Stomach (tissue), 9 donors: Measurements from ENCODE around the gene NTRK2. TPM values are rescaled to one million over a fixed set of nuclear protein-coding genes. Genes with fewer than 3 reads are reported as not detected.

Source experiments
- DNase-seq, 2 donors: peaks; one replicate each; pipeline versions ENCODE4 v3.0.0 to v3.0.0-alpha.2; 2013 to 2019
- H3K27ac ChIP-seq, 5 donors: fragments of 200-600 bp in 4 of 5; sonication (generic) in 4 of 5; one replicate each; pipeline ENCODE4 v1.5.1; 2013 to 2019; ENCODE audit warnings: mild to moderate bottlenecking in 1 of 5, moderate library complexity in 1 of 5
- H3K27me3 ChIP-seq, 3 donors: fragments of 200-600 bp; sonication (generic); one replicate each; pipeline ENCODE4 v1.5.1; 2017 to 2019; ENCODE audit warnings: mixed run types in 1 of 3
- H3K36me3 ChIP-seq, 4 donors: fragments of 200-600 bp; sonication (generic); 1 replicate in 3 of 4; 2 replicates in 1 of 4; pipeline ENCODE4 v1.5.1; 2016 to 2019
- H3K4me1 ChIP-seq, 4 donors: fragments of 200-600 bp; sonication (generic); one replicate each; pipeline ENCODE4 v1.5.1; 2016 to 2019
- H3K4me3 ChIP-seq, 4 donors: fragments of 200-600 bp; sonication (generic) in 3 of 4; one replicate each; pipeline ENCODE4 v1.5.1; 2016 to 2019; ENCODE audit warnings: mild to moderate bottlenecking in 1 of 4
- H3K9me3 ChIP-seq, 4 donors: fragments of 200-600 bp; sonication (generic); one replicate each; pipeline ENCODE4 v1.5.1; 2016 to 2019
- EP300 ChIP-seq: sonication (generic); formaldehyde crosslinking; IDR thresholded peaks from one replicate; pipeline ENCODE4 v1.6.1; 2017; ENCODE audit warnings: antibody characterized with exemption
- POLR2A ChIP-seq, 4 donors: fragments of 450-650 bp; IDR thresholded peaks; one replicate each; pipeline ENCODE4 v1.6.1; 2016; ENCODE audit warnings: antibody characterized with exemption in 4 of 4, control low read depth in 2 of 4, mild to moderate bottlenecking in 1 of 4, moderate library complexity in 1 of 4
- POLR2AphosphoS5 ChIP-seq, 3 donors: sonication (generic); formaldehyde crosslinking; IDR thresholded peaks; one replicate each; pipeline ENCODE4 v1.6.1; 2016; ENCODE audit warnings: antibody characterized with exemption in 3 of 3
- WGBS, 5 donors: extraction: QIAGEN DNeasy Blood & Tissue Kit in 3 of 5; methylation state at CpG; one replicate each; pipeline versions ENCODE4 v1.1.5 to v1.1.7; 2013 to 2018; 5-methylcytosine and 5-hydroxymethylcytosine counted together
- intact Hi-C: fragments of 100-400 bp; cut with DNase I; formaldehyde crosslinking; loops from one replicate; pipeline ENCODE4 v1.15.1; 2023; ENCODE audit warnings: low total_unique reads
- polyA plus RNA-seq, 3 donors: library from polyadenylated mRNA; stranded (reverse); fragments of 200-250 nt; gene quantifications; one replicate each; pipeline ENCODE4 v1.2.3, GENCODE V29; 2013
- total RNA-seq, 5 donors: library from RNA; depleted of rRNA; stranded (reverse); fragments of >200 nt; gene quantifications; one replicate each; pipeline versions ENCODE4 v1.1.0 to v1.2.3, GENCODE V29; 2014 to 2016
- TF ChIP-seq, protein P1 (sequence below), 7 experiments: fragments of 450-650 bp in 4 of 7; fragments of 200-600 bp in 3 of 7; sonication (generic) in 3 of 7; IDR thresholded peaks; one replicate each; pipeline ENCODE4 v1.5.1; 2016 to 2019; ENCODE audit warnings: antibody characterized with exemption in 7 of 7, control low read depth in 2 of 7, mild to moderate bottlenecking in 1 of 7
- donor health status: healthy with polysubstance abuse.
- donor health status: Bipolar disorder and iron deficiency.
- donor health status: healthy.

Gene NTRK2
- total and polyA plus RNA-seq, 8 donors = 0.06 to 8.8 (median 2.6) TPM

DNA sequence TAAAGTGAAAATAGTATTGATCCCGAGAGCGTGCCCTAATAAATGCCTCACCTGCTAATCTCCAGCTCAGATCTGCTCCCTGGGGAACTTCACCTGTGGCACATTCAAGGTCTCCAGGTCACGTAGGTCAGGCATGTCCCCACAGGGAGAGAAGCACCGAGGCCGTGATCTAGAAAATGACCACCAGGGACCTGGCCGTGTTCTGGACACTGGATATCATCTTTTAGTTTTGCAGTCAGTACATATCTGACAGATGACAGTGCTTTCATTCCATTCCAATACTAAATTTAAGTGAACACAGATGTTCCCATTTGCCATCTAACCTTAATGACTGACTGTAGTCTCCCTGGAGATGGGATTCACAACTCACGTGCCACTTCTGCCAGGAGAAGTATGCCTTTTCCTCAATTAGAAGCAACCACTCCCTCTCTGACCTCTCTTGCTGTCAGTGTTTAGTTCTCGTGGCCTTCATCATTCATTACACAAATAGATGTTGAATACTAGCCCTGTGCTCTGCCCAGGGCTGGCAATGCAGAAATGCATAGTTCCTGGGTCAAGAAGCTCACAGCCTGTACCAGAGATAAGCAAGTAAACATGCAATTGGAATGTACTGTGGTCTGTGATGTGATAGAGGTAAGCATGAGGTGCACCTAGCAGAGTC, 276.5 kb downstream of the NTRK2 start:
- TF ChIP-seq POLR2A (IDR thresholded peaks at IDR 0.05) = no peak
- TF ChIP-seq, protein P1, sequence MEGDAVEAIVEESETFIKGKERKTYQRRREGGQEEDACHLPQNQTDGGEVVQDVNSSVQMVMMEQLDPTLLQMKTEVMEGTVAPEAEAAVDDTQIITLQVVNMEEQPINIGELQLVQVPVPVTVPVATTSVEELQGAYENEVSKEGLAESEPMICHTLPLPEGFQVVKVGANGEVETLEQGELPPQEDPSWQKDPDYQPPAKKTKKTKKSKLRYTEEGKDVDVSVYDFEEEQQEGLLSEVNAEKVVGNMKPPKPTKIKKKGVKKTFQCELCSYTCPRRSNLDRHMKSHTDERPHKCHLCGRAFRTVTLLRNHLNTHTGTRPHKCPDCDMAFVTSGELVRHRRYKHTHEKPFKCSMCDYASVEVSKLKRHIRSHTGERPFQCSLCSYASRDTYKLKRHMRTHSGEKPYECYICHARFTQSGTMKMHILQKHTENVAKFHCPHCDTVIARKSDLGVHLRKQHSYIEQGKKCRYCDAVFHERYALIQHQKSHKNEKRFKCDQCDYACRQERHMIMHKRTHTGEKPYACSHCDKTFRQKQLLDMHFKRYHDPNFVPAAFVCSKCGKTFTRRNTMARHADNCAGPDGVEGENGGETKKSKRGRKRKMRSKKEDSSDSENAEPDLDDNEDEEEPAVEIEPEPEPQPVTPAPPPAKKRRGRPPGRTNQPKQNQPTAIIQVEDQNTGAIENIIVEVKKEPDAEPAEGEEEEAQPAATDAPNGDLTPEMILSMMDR (IDR thresholded peaks at IDR 0.05) = no peak
- no peak for TF ChIP-seq EP300
- TF ChIP-seq POLR2AphosphoS5 (IDR thresholded peaks at IDR 0.05) = no peak
- DNase-seq = no peak
- H3K9me3 ChIP-seq = no peaks in the 10 kb centered on the region
- no peaks in the 10 kb centered on the region for H3K36me3 ChIP-seq
- no peak overlapping the region for H3K27ac ChIP-seq
- 69 to 80% (median 75%) methylated on average over 4 to 8 of the region's 8 CpGs for WGBS, 5 donors
- H3K4me1 ChIP-seq = no peaks in the 10 kb centered on the region
- H3K27me3 ChIP-seq = no peaks in the 10 kb centered on the region
- no peak overlapping the region for H3K4me3 ChIP-seq
- intact Hi-C loops = no loop called here

DNA sequence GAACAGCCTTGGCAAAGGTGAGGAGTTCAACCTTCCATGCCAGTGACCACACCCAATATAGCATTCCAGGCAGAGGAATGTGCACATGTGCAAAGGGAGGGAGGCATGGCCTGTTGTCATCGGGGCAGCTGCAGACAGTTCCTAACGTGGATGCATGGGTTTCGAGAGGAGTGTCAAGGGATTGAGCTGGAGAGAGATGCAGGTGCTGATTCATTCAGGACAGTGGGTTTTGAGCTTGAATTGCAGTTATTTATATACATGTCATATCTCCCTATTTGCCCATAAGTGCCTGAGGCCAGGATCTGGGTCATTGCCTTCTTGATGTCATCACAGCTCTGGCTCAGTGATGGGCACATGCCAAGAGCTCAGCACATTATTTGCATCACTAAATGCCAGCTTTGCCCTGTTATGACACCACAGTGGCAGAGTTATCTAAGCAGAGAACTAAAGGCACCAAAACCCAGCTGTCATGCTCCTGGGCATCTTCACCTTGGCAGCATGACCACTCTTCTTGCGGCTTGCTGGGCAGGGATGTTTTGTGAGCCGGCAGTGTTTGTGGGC, 278.0 kb downstream of the NTRK2 start:
- TF ChIP-seq, protein P1 (IDR thresholded peaks at IDR 0.05) = no peak
- intact Hi-C loops = no loop called here
- H3K9me3 ChIP-seq = no peaks in the 10 kb centered on the region
- no peak overlapping the region for H3K27ac ChIP-seq
- H3K27me3 ChIP-seq = no peaks in the 10 kb centered on the region
- H3K36me3 ChIP-seq = no peaks in the 10 kb centered on the region
- WGBS, 5 donors = 81 to 90% (median 85%) methylated on average over 5 of the region's 5 CpGs
- H3K4me3 ChIP-seq = no peak overlapping the region
- DNase-seq = no peak
- H3K4me1 ChIP-seq = no peaks in the 10 kb centered on the region

DNA sequence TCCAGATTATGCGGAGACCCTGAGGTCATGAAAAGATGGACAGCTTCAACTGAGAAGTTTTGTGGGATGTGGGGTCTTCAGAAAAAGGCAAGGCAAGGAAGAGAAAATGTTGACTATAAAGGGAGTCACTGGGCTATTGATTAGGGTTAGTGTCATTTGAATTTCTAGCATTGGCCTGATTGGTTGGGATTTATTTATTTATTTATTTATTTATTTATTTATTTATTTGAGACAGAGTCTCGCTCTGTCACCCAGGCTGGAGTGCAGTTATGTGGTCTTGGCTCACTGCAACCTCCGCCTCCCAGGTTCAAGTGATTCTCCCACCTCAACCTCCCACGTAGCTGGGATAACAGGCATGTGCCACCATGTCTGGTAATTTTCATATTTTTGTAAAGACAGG, 279.7 kb downstream of the NTRK2 start:
- 95 to 98% (median 96%) methylated on average over 4 of the region's 4 CpGs for WGBS, 5 donors
- H3K4me1 ChIP-seq = peaks cover 0 to 9% (median 3%) of the 10 kb centered on the region in 4 donors
- no peaks in the 10 kb centered on the region for H3K9me3 ChIP-seq
- TF ChIP-seq POLR2AphosphoS5 (IDR thresholded peaks at IDR 0.05) (no peak), EP300 (no peak), POLR2A (IDR thresholded peaks at IDR 0.05) (no peak)
- TF ChIP-seq, protein P1 (IDR thresholded peaks at IDR 0.05) = no peak
- no peak overlapping the region for H3K27ac ChIP-seq
- DNase-seq = no peak
- no peaks in the 10 kb centered on the region for H3K36me3 ChIP-seq
- H3K4me3 ChIP-seq = no peak overlapping the region
- intact Hi-C loops = no loop called here
- peaks cover 0 to under 1% (median 0%) of the 10 kb centered on the region in 3 donors for H3K27me3 ChIP-seq

DNA sequence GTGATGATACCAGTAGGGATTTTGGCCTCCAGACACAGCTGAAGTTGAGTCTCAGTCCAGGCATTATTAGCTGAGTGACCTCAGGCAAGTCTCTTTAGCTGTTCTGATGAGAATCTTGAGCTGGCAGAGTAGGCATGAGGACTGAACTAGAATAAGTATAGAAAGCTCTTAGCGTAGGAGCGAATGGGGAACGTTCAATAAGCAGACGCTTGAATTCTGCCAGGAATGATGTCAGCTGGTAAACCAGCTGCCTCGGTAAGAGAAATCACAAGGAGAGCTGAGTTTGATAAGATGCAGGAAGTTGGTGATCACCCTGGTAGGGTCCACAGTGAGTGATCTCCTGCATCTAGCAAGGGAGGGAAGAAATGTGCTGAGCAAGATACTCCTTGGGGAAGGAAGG, 280.4 kb downstream of the NTRK2 start:
- Histone ChIP-seq H3K9me3 (no peaks in the 10 kb centered on the region), H3K4me3 (no peak overlapping the region), H3K36me3 (no peaks in the 10 kb centered on the region), H3K27ac (no peak overlapping the region), H3K27me3 (peaks cover 0 to 7% (median 0%) of the 10 kb centered on the region in 3 donors), H3K4me1 (peaks cover 0 to 10% (median 3%) of the 10 kb centered on the region in 4 donors)
- WGBS, 5 donors = 79 to 82% (median 80%) methylated on average over 5 of the region's 5 CpGs
- intact Hi-C loops = no loop called here
- no peak for DNase-seq
- TF ChIP-seq POLR2A (IDR thresholded peaks at IDR 0.05) (no peak), EP300 (no peak), POLR2AphosphoS5 (IDR thresholded peaks at IDR 0.05) (no peak)
- TF ChIP-seq, protein P1 (IDR thresholded peaks at IDR 0.05) = no peak
